ENCODE data around the gene CAMSAP2.
"Not testable (repeated sequence)": the region's sequence is repeated elsewhere in the genome, so short reads cannot be mapped to it uniquely, and the experiment has no call there.

Gene CAMSAP2

GRCh38 chr1:200749090-200749489, 10.4 kb downstream of the CAMSAP2 start:
- no peak for TF ChIP-seq CTCF (IDR thresholded peaks at IDR 0.05)
- Histone ChIP-seq H3K9me3 (no peaks in the 10 kb centered on the region), H3K36me3 (no peaks in the 10 kb centered on the region), H3K4me3 (ENCODE audit: low read depth in 1 of 2, low read length in 1 of 2) (no peak overlapping the region), H3K4me1 (ENCODE audit: control insufficient read depth in 1 of 2, insufficient read depth in 1 of 2, low read depth in 1 of 2, low read length in 1 of 2) (no peaks in the 10 kb centered on the region), H3K27ac (no peak overlapping the region), H3K27me3 (peaks cover 30% of the 10 kb centered on the region)

GRCh38 chr1:200750749-200751148, 12.1 kb downstream of the CAMSAP2 start:
- H3K4me1 ChIP-seq (ENCODE audit: control insufficient read depth in 1 of 2, insufficient read depth in 1 of 2, low read depth in 1 of 2, low read length in 1 of 2); H3K27ac ChIP-seq; H3K9me3 ChIP-seq; H3K36me3 ChIP-seq; H3K4me3 ChIP-seq (ENCODE audit: low read depth in 1 of 2, low read length in 1 of 2): not testable (repeated sequence)
- peaks cover 13% of the 10 kb centered on the region for H3K27me3 ChIP-seq

- Histone ChIP-seq H3K4me1 (ENCODE audit: control insufficient read depth in 1 of 2, insufficient read depth in 1 of 2, low read depth in 1 of 2, low read length in 1 of 2) (no peaks in the 10 kb centered on the region), H3K4me3 (ENCODE audit: low read depth in 1 of 2, low read length in 1 of 2) (no peak overlapping the region), H3K27ac (no peak overlapping the region), H3K27me3 (peaks cover 8% of the 10 kb centered on the region), H3K36me3 (no peaks in the 10 kb centered on the region), H3K9me3 (no peaks in the 10 kb centered on the region)
- TF ChIP-seq CTCF (IDR thresholded peaks at IDR 0.05) = no peak
Observed at GRCh38 chr1:200751717-200752116, 13.0 kb downstream of the CAMSAP2 start.

- Histone ChIP-seq H3K36me3 (no peaks in the 10 kb centered on the region), H3K9me3 (no peaks in the 10 kb centered on the region), H3K4me1 (ENCODE audit: control insufficient read depth in 1 of 2, insufficient read depth in 1 of 2, low read depth in 1 of 2, low read length in 1 of 2) (no peaks in the 10 kb centered on the region), H3K4me3 (ENCODE audit: low read depth in 1 of 2, low read length in 1 of 2) (no peak overlapping the region), H3K27ac (no peak overlapping the region), H3K27me3 (peaks cover 7% of the 10 kb centered on the region)
- TF ChIP-seq CTCF (IDR thresholded peaks at IDR 0.05) = no peak
Observed at GRCh38 chr1:200753650-200754198, 15.0 kb downstream of the CAMSAP2 start.

GRCh38 chr1:200755456-200755855, 16.8 kb downstream of the CAMSAP2 start:
- Histone ChIP-seq H3K4me1 (ENCODE audit: control insufficient read depth in 1 of 2, insufficient read depth in 1 of 2, low read depth in 1 of 2, low read length in 1 of 2) (no peaks in the 10 kb centered on the region), H3K27ac (no peak overlapping the region), H3K27me3 (peaks cover 4% of the 10 kb centered on the region), H3K4me3 (ENCODE audit: low read depth in 1 of 2, low read length in 1 of 2) (no peak overlapping the region), H3K9me3 (no peaks in the 10 kb centered on the region), H3K36me3 (no peaks in the 10 kb centered on the region)
- TF ChIP-seq CTCF (IDR thresholded peaks at IDR 0.05) = no peak

GRCh38 chr1:200762089-200762488, 23.4 kb downstream of the CAMSAP2 start:
- no peak for TF ChIP-seq CTCF (IDR thresholded peaks at IDR 0.05)
- Histone ChIP-seq H3K27me3 (peaks cover 7% of the 10 kb centered on the region), H3K9me3 (no peaks in the 10 kb centered on the region), H3K4me1 (ENCODE audit: control insufficient read depth in 1 of 2, insufficient read depth in 1 of 2, low read depth in 1 of 2, low read length in 1 of 2) (no peaks in the 10 kb centered on the region), H3K4me3 (ENCODE audit: low read depth in 1 of 2, low read length in 1 of 2) (no peak overlapping the region), H3K36me3 (no peaks in the 10 kb centered on the region), H3K27ac (no peak overlapping the region)

Measured in neutrophil (primary cell).